AML-193 (cell line): Measurements from ENCODE around the gene C11orf91.
"Not testable (repeated sequence)": the region's sequence is repeated elsewhere in the genome, so short reads cannot be mapped to it uniquely, and the experiment has no call there.

Experiments used
- DNase-seq, 2 experiments: peaks; one replicate each; lab custom pipeline; 2025; lab: John Stamatoyannopoulos, UW

C11orf91 gene

GRCh38 chr11:33696411-33696810, 4.2 kb downstream of the C11orf91 start:
- DNase-seq, result no peak

DNA sequence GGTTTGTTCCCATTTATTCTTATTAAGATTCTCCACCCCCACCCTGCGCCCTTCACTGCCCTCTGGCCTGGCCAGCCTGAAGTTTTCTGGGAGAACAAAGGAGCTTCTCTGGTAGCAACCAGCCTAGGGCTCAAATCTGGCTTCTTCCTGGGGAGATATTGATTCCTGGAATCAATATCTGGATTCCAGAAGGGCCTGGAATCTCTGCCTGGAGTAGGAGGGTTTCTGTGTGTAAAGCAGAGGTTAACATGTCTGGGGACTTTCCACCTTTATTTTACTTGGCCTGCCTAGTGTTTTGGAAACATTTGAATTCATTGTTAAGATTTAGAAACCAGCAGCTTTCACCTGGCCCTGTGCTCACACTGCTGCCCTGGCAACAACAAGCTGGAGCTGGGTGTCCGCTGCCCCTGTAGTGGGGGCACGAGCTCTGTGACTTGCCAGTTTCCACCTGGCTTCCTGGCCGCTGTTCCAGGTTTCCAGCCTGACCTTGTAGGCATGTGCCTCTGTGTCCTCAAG, 5.5 kb downstream of the C11orf91 start:
- no peak for DNase-seq

GRCh38 chr11:33694346-33695050, 6.1 kb downstream of the C11orf91 start:
- no peak for DNase-seq

- DNase-seq, result no peak
Measured at GRCh38 chr11:33692541-33692940, 8.1 kb downstream of the C11orf91 start.

GRCh38 chr11:33692013-33692504, 8.6 kb downstream of the C11orf91 start:
- no peak for DNase-seq

GRCh38 chr11:33691066-33691864, 9.4 kb downstream of the C11orf91 start:
- no peak for DNase-seq

DNA sequence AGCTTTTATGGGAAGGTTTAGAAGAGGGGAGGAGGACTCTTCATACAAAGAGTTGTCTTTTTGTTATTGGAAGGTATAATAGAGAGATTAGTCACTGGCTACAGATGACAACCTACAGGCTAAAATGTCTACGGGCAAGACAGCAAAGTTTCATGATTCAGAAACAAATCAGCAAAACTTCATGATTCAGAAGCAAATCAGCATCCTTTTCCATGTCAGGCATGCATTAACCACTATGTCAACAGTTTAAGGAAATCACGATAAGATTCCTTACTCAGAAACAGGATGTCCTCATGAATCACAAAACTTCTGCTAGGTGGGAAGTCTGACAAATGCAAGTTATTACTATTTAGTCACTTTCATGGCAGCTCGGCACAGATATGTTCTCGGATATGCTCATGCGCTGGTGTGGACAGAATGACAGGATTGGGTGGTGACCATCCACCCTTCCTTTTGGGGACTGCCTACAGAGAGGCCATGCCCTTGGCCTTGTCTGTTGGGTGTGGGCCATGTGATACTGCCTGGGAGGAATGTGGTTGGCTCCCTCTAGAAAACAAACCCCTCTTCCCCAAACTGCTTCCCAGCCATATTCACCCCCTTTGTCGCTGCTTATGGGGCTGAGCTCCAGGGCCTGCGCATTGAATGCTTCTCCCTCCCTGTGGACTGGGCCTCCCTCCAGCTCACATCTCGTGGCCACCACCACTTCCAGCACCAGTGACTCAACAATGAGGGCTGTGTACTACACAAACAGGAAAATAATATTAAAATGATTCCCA, 10.1 kb downstream of the C11orf91 start:
- no peak for DNase-seq

- DNase-seq, result no peak
Measured at GRCh38 chr11:33689501-33689900, 11.1 kb downstream of the C11orf91 start.

DNA sequence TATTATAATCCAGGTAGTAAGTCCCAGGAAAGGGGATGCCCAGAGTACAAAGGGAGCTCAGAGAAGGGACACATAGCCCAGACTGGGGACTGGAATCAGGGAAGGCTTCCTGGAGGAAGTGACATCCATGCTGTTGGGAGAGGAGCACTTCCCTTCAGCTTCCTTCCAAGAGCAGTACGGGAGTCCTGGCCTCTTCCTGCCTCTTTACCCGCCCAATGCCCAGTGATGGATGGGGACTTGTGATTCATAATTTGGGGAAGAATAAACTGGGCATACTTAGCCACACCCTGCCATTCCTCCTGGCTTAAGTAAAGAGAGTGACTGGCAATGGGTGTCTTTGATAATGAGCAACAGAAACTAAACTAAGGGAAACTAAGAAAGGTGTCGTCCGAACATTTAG, 11.5 kb downstream of the C11orf91 start:
- DNase-seq, result no peak

DNA sequence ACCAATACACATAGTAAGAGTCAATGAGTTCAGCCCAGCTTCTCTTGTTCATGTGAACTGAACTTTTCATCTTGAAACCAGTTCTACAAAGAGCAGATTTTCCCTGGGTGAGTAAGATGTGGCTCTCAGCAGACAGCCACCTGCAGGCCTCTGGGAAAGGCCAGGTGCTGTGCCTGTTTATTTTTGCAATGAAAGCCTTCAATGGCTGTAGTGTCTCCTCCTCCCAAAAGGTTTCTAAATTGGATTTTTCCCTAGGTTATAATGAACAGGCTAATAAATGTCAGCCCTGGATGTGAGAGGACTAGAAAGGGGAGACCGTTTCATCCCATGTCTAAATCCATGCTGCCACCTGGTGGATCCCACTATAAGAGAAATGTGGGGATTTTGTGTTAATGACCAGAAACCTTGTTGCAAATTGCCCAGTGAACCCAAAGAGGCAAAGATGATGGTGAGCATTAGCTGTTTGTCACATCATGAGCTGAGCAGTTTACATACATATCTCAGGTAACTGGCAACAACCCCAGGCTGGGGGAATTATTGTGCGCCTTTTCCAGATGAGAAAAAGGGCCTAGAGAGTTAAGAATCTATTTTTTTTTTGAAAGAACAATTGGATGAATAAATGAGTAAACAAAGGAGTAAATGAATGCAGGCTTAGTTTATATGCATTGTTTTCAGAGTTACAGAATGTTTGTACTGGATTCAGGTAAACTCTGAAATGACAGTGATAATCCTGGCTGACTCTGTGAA, 12.7 kb downstream of the C11orf91 start:
- peak; percentile 19 to 37 for DNase-seq

GRCh38 chr11:33685082-33685481, 15.5 kb downstream of the C11orf91 start:
- no peak for DNase-seq

DNA sequence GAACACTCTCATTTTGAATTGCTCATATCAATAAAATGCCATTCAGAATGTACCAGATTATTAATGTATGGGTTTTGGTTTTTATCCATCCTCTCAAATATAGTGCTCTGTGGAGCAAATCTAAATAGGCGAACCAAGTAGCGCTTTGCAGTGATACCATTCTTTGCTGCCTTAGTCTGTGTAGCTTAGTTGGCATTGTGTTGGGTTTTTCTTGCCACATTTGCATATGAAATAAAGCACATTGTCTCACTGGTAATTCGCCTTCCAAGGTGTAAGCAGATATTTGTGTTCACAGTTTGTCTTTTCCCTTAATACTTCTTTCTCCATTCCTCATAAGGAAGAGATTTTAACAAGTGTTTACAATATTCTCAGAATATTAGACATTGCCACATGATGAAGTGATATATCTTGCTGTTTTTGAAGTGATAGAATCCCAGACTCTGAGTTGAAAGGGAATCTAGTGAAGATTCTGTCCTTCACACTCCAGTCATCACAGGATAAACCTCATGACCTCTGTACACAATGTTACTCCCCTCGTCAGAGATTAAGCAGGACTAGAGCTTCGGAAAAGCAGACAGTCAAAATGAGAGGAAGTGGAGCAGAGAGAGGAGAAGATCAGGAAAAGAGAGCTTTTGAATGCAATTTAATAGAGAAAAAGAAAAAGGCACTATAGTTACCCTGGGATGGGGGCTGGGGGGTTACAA, 16.5 kb downstream of the C11orf91 start:
- DNase-seq, result no peak

DNA sequence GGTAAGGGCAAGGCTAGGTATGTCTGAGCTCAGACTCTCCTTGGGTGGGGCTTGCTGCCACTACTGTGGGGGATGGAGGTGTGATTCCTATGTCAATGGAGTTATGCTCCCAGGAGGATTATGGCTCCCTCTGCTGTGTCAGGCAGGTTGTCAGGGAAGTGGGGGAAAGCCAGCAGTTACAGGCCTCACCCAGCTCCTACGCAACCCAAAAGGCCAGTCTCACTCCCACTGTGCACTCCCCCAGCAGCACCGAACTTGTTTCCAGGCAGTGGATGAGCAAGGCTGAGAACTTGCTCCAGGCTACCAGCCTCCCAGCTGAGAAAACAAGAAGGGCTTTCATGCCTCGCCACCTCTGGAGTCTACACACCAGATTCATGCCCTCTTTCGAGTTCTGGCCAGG, 18.2 kb downstream of the C11orf91 start:
- no peak for DNase-seq

DNA sequence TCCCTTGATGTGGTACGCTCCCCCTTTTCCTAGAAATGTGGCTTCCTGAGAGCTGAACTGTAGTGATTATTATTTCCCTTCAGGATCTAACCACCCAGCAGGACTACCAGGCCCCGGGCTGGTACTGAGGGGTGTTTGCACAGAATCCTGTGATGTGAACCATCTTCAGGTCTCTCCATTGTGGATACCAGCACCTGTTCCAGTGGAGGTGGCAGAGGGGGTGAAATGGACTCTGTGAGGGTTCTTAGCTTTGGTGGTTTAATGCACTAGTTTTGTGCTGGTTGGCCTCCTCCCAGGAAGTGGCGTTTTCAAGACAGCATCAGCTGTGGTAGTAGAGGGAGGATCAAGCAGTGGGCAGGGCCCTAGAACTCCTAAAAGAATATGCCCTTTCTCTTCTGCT, 18.6 kb downstream of the C11orf91 start:
- no peak for DNase-seq

GRCh38 chr11:33678616-33679015, 22.0 kb downstream of the C11orf91 start:
- DNase-seq, result not testable (repeated sequence)

GRCh38 chr11:33674035-33674814, 26.4 kb downstream of the C11orf91 start:
- DNase-seq, result no peak

- DNase-seq, result no peak
Measured at GRCh38 chr11:33672273-33672672, 28.4 kb downstream of the C11orf91 start.

- no peak for DNase-seq
Measured at GRCh38 chr11:33670250-33671011, 30.2 kb downstream of the C11orf91 start.

GRCh38 chr11:33669598-33670249, 30.9 kb downstream of the C11orf91 start:
- DNase-seq, result no peak
